Measurements from ENCODE around the gene PRCC.

The PRCC gene

GRCh38 chr1:156833603-156834002 is 66.3 kb downstream of the PRCC start:
- TF ChIP-seq CTCF (IDR thresholded peaks at IDR 0.05; ENCODE audit: low read depth, low read length), result peak; percentile 50
- no peak overlapping the region for H3K27ac ChIP-seq
- H3K27me3 ChIP-seq (ENCODE audit: insufficient read depth, low read depth, severe bottlenecking), result no peaks in the 10 kb centered on the region
- no peaks in the 10 kb centered on the region for H3K9me3 ChIP-seq (ENCODE audit: severe bottlenecking)
- H3K36me3 ChIP-seq, result no peaks in the 10 kb centered on the region
- no peak for DNase-seq
- H3K4me3 ChIP-seq (ENCODE audit: low read depth, low read length), result no peak overlapping the region

- Histone ChIP-seq H3K36me3 (no peaks in the 10 kb centered on the region), H3K4me3 (ENCODE audit: low read depth, low read length) (no peak overlapping the region), H3K9me3 (ENCODE audit: severe bottlenecking) (no peaks in the 10 kb centered on the region), H3K27ac (no peak overlapping the region), H3K27me3 (ENCODE audit: insufficient read depth, low read depth, severe bottlenecking) (no peaks in the 10 kb centered on the region)
- DNase-seq, result no peak
- TF ChIP-seq CTCF (IDR thresholded peaks at IDR 0.05; ENCODE audit: low read depth, low read length), result no peak
Observed at GRCh38 chr1:156834322-156834721, 67.0 kb downstream of the PRCC start.

DNA sequence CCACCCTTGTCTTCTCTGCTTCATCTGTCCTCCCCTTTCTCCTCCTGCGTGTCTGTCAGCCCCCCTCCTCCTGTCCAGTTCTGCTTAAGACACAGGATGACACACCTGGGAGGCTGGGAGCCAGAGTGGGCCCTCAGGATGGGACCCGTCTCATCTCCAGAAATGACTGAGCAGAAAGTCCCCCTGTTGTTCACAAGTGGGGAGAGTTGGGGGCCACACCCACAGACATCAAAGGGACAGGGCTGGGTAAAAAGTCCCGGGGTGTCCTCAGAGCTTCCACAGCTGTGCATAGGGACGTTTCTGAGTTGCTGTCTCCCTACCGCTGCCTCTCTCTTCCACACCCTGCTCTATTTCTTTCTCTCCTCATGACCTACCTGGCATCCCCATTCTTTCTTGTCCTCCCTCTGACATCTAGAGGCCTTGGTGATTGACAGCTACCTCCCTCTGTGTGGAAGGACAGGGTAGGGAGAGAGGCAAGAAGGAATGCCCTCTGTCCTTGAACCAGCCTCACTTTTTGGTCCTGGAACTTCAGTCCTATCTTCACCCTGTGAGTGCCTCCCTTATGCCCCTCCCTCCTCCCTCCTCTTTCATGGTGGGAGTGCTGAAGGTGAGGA is 68.8 kb downstream of the PRCC start:
- DNase-seq, result no peak
- H3K36me3 ChIP-seq, result no peaks in the 10 kb centered on the region
- no peak for TF ChIP-seq CTCF (IDR thresholded peaks at IDR 0.05; ENCODE audit: low read depth, low read length)

GRCh38 chr1:156836892-156837291 is 69.6 kb downstream of the PRCC start:
- Histone ChIP-seq H3K27ac (no peak overlapping the region), H3K9me3 (ENCODE audit: severe bottlenecking) (no peaks in the 10 kb centered on the region), H3K36me3 (no peaks in the 10 kb centered on the region), H3K27me3 (ENCODE audit: insufficient read depth, low read depth, severe bottlenecking) (no peaks in the 10 kb centered on the region), H3K4me3 (ENCODE audit: low read depth, low read length) (no peak overlapping the region)
- no peak for TF ChIP-seq CTCF (IDR thresholded peaks at IDR 0.05; ENCODE audit: low read depth, low read length)
- no peak for DNase-seq

More for the DNA sequence above, 68.8 kb downstream of the PRCC start:
- H3K9me3 ChIP-seq (ENCODE audit: severe bottlenecking), result no peaks in the 10 kb centered on the region
- no peaks in the 10 kb centered on the region for H3K27me3 ChIP-seq (ENCODE audit: insufficient read depth, low read depth, severe bottlenecking)
- no peak overlapping the region for H3K4me3 ChIP-seq (ENCODE audit: low read depth, low read length)
- H3K27ac ChIP-seq, result no peak overlapping the region

GRCh38 chr1:156838972-156839371 is 71.6 kb downstream of the PRCC start:
- peak; percentile 98 for TF ChIP-seq CTCF (IDR thresholded peaks at IDR 0.05; ENCODE audit: low read depth, low read length)
- Histone ChIP-seq H3K9me3 (ENCODE audit: severe bottlenecking) (no peaks in the 10 kb centered on the region), H3K36me3 (no peaks in the 10 kb centered on the region), H3K4me3 (ENCODE audit: low read depth, low read length) (no peak overlapping the region), H3K27me3 (ENCODE audit: insufficient read depth, low read depth, severe bottlenecking) (no peaks in the 10 kb centered on the region), H3K27ac (no peak overlapping the region)
- DNase-seq, result peak; percentile 66

All from WERI-Rb-1 (cell line).